GM12878 (cell line): Measurements from ENCODE around the gene TRIM22. TPM values are rescaled to one million over a fixed set of nuclear protein-coding genes. Genes with fewer than 3 reads are reported as not detected.
"Not testable (repeated sequence)": the region's sequence is repeated elsewhere in the genome, so short reads cannot be mapped to it uniquely, and the experiment has no call there.

Source experiments
- ATAC-seq: fragments of 200-7000 bp; cut with Tn5 transposase; 3 replicates; pipeline ENCODE4 v1.9.1; 2020; ENCODE audit warnings: mild to moderate bottlenecking, moderate library complexity
- BruUV-seq: library from RNA; stranded (reverse); fragments of 400-500 nt; replicated peaks from 2 replicates; lab custom pipeline; 2021; lab: Mats Ljungman, UMichigan
- CTCF ChIA-PET: fragments of 300-600 bp; sonication (Branson Sonifier 250); formaldehyde crosslinking; extraction: SDS; loops from one replicate; lab custom pipeline; 2021; ENCODE audit warnings: inconsistent platforms; lab: Yijun Ruan, JAX
- POLR2A ChIA-PET: fragments of 350-600 bp; formaldehyde crosslinking; extraction: SDS; loops from one replicate; lab custom pipeline; 2021; ENCODE audit warnings: inconsistent platforms; lab: Charles Lee
- RAD21 ChIA-PET: fragments of 300-600 bp; sonication (Branson Sonifier 250); formaldehyde crosslinking; loops from one replicate; lab custom pipeline; 2023; ENCODE audit warnings: antibody characterized with exemption; ENCODE audit not compliant: unreplicated experiment; lab: Charles Lee
- SMC1A ChIA-PET: fragments of 300-600 bp; sonication (Branson Sonifier 250); formaldehyde crosslinking; loops from one replicate; lab custom pipeline; 2023; ENCODE audit not compliant: unreplicated experiment, uncharacterized antibody; lab: Charles Lee
- DNase-seq: peaks from one replicate; pipeline ENCODE4 v3.0.0-alpha.2; 2011; ENCODE audit warnings: low read depth, low spot score
- FAIRE-seq: peaks from 3 replicates; lab custom pipeline; 2011; peaks lifted over from hg19 to GRCh38; lab: Jason Lieb, UNC
- H2AFZ ChIP-seq: 2 replicates; pipeline ENCODE4 v1.6.0; 2011; ENCODE audit warnings: low read depth, low read length, control low read depth; ENCODE audit not compliant: control insufficient read depth
- H3K27ac ChIP-seq: 2 replicates; pipeline ENCODE4 v1.5.1; 2011; ENCODE audit warnings: control low read depth; ENCODE audit not compliant: control insufficient read depth, insufficient read depth
- H3K27me3 ChIP-seq, 2 experiments: replicated peaks in 1 of 2; 2 replicates each; pipeline versions ENCODE4 v1.6.0 to v1.6.1; 2011; ENCODE audit warnings: low read length in 1 of 2; ENCODE audit not compliant: control insufficient read depth in 2 of 2, insufficient read depth in 2 of 2
- H3K36me3 ChIP-seq, 2 experiments: 2 replicates each; pipeline ENCODE4 v1.5.1; 2011; ENCODE audit warnings: low read length in 1 of 2; ENCODE audit not compliant: control insufficient read depth in 2 of 2, insufficient read depth in 2 of 2
- H3K4me1 ChIP-seq: 2 replicates; pipeline ENCODE4 v1.6.1; 2011; ENCODE audit warnings: mild to moderate bottlenecking, low read length, moderate library complexity, mixed read lengths; ENCODE audit not compliant: control insufficient read depth, insufficient read depth
- H3K4me2 ChIP-seq: 2 replicates; pipeline ENCODE4 v1.6.0; 2011; ENCODE audit warnings: control low read depth; ENCODE audit not compliant: control insufficient read depth, insufficient read depth
- H3K4me3 ChIP-seq: fragments of 200-600 bp; sonication (generic); 2 replicates; pipeline ENCODE4 v1.5.1; 2016
- H3K79me2 ChIP-seq: 2 replicates; pipeline ENCODE4 v1.6.0; 2011; ENCODE audit warnings: low read length; ENCODE audit not compliant: control insufficient read depth, insufficient read depth
- H3K9ac ChIP-seq: 2 replicates; pipeline ENCODE4 v1.8.0; 2011; ENCODE audit warnings: low read length, control low read depth, mixed read lengths; ENCODE audit not compliant: control insufficient read depth, insufficient read depth
- H3K9me3 ChIP-seq: replicated peaks from 3 replicates; pipeline ENCODE4 v1.5.1; 2011; ENCODE audit warnings: mild to moderate bottlenecking, low read length; ENCODE audit not compliant: control insufficient read depth, insufficient read depth
- H4K20me1 ChIP-seq: 2 replicates; pipeline ENCODE4 v1.6.0; 2011; ENCODE audit not compliant: control insufficient read depth, insufficient read depth
- BACH1 ChIP-seq: fragments of 450-650 bp; IDR thresholded peaks from 2 replicates; pipeline ENCODE4 v1.6.1; 2017; ENCODE audit warnings: mild to moderate bottlenecking, borderline replicate concordance
- EED ChIP-seq: sonication (generic); IDR thresholded peaks from 2 replicates; pipeline ENCODE4 v1.6.1; 2016; ENCODE audit warnings: antibody characterized with exemption, low read depth
- ESRRA ChIP-seq: IDR thresholded peaks from 2 replicates; pipeline ENCODE4 v1.6.1; 2012; ENCODE audit warnings: mild to moderate bottlenecking, low read length, improper control_type of control experiment
- KAT2A ChIP-seq: conservative IDR thresholded peaks from 2 replicates; pipeline ENCODE4 v1.6.1; 2011; ENCODE audit warnings: low read depth, low read length; ENCODE audit not compliant: control insufficient read depth
- NFIC ChIP-seq: IDR thresholded peaks from 2 replicates; pipeline ENCODE4 v1.6.1; 2012; ENCODE audit warnings: low read depth, mild to moderate bottlenecking, inconsistent platforms, low read length, moderate library complexity
- NKRF ChIP-seq: fragments of 450-650 bp; conservative IDR thresholded peaks from 2 replicates; pipeline ENCODE4 v1.6.1; 2017; ENCODE audit warnings: mild to moderate bottlenecking, moderate library complexity
- NR2C1 ChIP-seq: fragments of 450-650 bp; IDR thresholded peaks from 2 replicates; pipeline ENCODE4 v1.6.1; 2017; ENCODE audit warnings: antibody characterized with exemption, mild to moderate bottlenecking, moderate library complexity
- TBL1XR1 ChIP-seq: IDR thresholded peaks from 2 replicates; pipeline ENCODE4 v1.6.1; 2012; ENCODE audit warnings: low read depth, low read length, improper control_type of control experiment
- ZZZ3 ChIP-seq: IDR thresholded peaks from 2 replicates; pipeline ENCODE4 v1.6.1; 2011; ENCODE audit warnings: low read depth; ENCODE audit not compliant: control insufficient read depth, insufficient read length
- WGBS: methylation state at CpG from one replicate; pipeline ENCODE4 v1.1.6; 2016; ENCODE audit warnings: low lambda C conversion rate; ENCODE audit not compliant: insufficient replicate concordance, insufficient coverage; ENCODE audit errors: missing lambda C conversion rate; 5-methylcytosine and 5-hydroxymethylcytosine counted together
- in situ Hi-C: fragments of 300-500 bp; cut with MboI; formaldehyde crosslinking; loops from 9 replicates; pipeline ENCODE4 v1.14.3; 2018; ENCODE audit warnings: mixed read lengths
- intact Hi-C: fragments of 100-400 bp; cut with micrococcal nuclease; formaldehyde crosslinking; loops from one replicate; pipeline ENCODE4 v1.14.2; 2022; ENCODE audit not compliant: unreplicated experiment
- polyA plus RNA-seq, 11 experiments: library from polyadenylated mRNA; depleted of rRNA in 4 of 11; unstranded in 6 of 11; stranded (reverse) in 5 of 11; fragments of >200 nt; fragmentation: Nextera tagmentation in 4 of 11; fragmentation: Illumina TruSeq in 1 of 11; extraction: Ambion mirVana in 4 of 11; extraction: Trizol in 1 of 11; gene quantifications; 1 replicate in 1 of 11; 2 replicates in 10 of 11; pipeline versions ENCODE4 v1.2.1 to v1.2.3, GENCODE V29; 2011 to 2016; ENCODE audit warnings: inconsistent platforms in 2 of 11, missing spikeins in 2 of 11, low read depth in 1 of 11
- total RNA-seq, 4 experiments: library from RNA; depleted of rRNA in 3 of 4; stranded (reverse); fragments of >200 nt in 3 of 4; fragmentation: Illumina TruSeq in 1 of 4; extraction: Trizol in 1 of 4; gene quantifications; 2 replicates each; pipeline versions ENCODE4 v1.2.1 to v1.2.3, GENCODE V29; 2013 to 2021
- TF ChIP-seq, protein P1 (sequence below): fragments of 450-650 bp; IDR thresholded peaks from 2 replicates; pipeline ENCODE4 v1.6.1; 2017; ENCODE audit warnings: low read depth, mild to moderate bottlenecking, moderate library complexity

Gene TRIM22
- total and polyA plus RNA-seq, 10 of the 15 experiments (the other 5 are each of a cell fraction or from before 2014, with no cell fraction given): 116 to 485 (median 204) TPM

DNA sequence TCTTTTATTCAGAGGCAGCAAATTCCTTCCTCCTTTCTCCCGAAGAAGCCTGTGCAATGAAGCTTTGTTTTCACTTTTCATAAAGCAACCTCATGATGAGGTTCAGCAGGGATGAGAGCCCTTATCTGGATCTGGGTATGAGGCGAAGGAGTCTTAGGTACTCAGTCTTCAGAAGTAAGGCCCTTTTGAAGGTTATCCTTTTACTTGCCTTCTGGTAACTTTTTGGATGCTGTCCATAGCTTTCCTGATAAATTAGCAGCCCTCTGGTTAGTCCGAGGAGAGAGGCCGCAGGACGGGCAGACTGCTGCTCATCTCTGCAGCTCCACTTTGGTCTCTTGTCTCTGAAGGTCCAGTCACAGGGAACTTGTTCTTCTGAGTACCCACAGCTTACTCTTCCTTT lies 1.1 kb downstream of the TRIM22 start (continued):
- TF ChIP-seq ZZZ3 (no peak), EED (no peak), NKRF (0 out of 2 replicates have a peak, but pooled peaks have one; percentile 11), NR2C1 (no peak), TBL1XR1 (no peak), NFIC (no peak), BACH1 (no peak), KAT2A (no peak), ESRRA (no peak)
- TF ChIP-seq, protein P1, sequence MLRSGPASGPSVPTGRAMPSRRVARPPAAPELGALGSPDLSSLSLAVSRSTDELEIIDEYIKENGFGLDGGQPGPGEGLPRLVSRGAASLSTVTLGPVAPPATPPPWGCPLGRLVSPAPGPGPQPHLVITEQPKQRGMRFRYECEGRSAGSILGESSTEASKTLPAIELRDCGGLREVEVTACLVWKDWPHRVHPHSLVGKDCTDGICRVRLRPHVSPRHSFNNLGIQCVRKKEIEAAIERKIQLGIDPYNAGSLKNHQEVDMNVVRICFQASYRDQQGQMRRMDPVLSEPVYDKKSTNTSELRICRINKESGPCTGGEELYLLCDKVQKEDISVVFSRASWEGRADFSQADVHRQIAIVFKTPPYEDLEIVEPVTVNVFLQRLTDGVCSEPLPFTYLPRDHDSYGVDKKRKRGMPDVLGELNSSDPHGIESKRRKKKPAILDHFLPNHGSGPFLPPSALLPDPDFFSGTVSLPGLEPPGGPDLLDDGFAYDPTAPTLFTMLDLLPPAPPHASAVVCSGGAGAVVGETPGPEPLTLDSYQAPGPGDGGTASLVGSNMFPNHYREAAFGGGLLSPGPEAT: no peak

GRCh38 chr11:5691238-5691963 lies 1.8 kb downstream of the TRIM22 start:
- peak overlapping the region; percentile 100 for H3K9ac ChIP-seq
- BruUV-seq, DNase-seq, H2AFZ ChIP-seq, FAIRE-seq, H3K9me3 ChIP-seq, H3K4me1 ChIP-seq, H4K20me1 ChIP-seq, H3K27me3 ChIP-seq: not testable (repeated sequence)
- H3K36me3 ChIP-seq: peaks cover 2 to 12% of the 10 kb centered on the region in 2 experiments; a peak in 3 of 4 replicates
- H3K4me2 ChIP-seq: peak overlapping the region; percentile 80
- ATAC-seq: peak; percentile 26
- ChIA-PET SMC1A (interaction anchor here (1.0 to 6.6 kb wide), 7 partner anchors 11 to 95 kb away, joined by 4 to 96 read pairs (median 6); partner anchors contain the start of gene TRIM6), POLR2A (interaction anchor here (3.4 to 6.1 kb wide), 3 partner anchors 9 to 66 kb away, joined by 25 to 58 read pairs (median 38); partner anchors contain the start of gene TRIM34), RAD21 (interaction anchor here (1.2 to 5.0 kb wide), 4 partner anchors 9 to 67 kb away, joined by 5 to 61 read pairs (median 18); partner anchors contain the start of gene TRIM34), CTCF (interaction anchor here (1.1 to 3.3 kb wide), 4 partner anchors 10 to 119 kb away, joined by 4 to 25 read pairs (median 9); partner anchors contain the start of gene OR52N2)
- peak overlapping the region; percentile 100 for H3K27ac ChIP-seq
- intact Hi-C loops: loop anchor here (10.0 kb wide), 1 partner anchor 1053 kb away; no protein-coding TSS in a partner anchor
- in situ Hi-C loops: loop anchor here (25.0 kb wide), 2 partner anchors 1821 to 1829 kb away; partner anchors contain the start of genes PPFIBP2 and STIM1
- WGBS: 9% methylated on average over 12 of the region's 12 CpGs
- H3K4me3 ChIP-seq: peak overlapping the region; percentile 78
- peaks cover 77% of the 10 kb centered on the region for H3K79me2 ChIP-seq
